ENCODE measurements around the gene ZSCAN21.

Gene ZSCAN21

GRCh38 chr7:100079024-100079560 lies 29.5 kb downstream of the ZSCAN21 start:
- no peak for DNase-seq

GRCh38 chr7:100080907-100081534 lies 31.4 kb downstream of the ZSCAN21 start:
- DNase-seq, result peak; percentile 51

GRCh38 chr7:100081535-100082102 lies 32.0 kb downstream of the ZSCAN21 start, which contains the start of gene ZNF3:
Gene ZNF3, minus strand, starts transcription at chr7:100081723. Its CDS starts 4,366 bp downstream, at chr7:100077357.
- peak; percentile 99 for DNase-seq

GRCh38 chr7:100082978-100083377 lies 33.4 kb downstream of the ZSCAN21 start:
- no peak for DNase-seq

GRCh38 chr7:100085515-100085914 lies 35.9 kb downstream of the ZSCAN21 start:
- DNase-seq, result no peak

- peak; percentile 88 for DNase-seq
These were observed 37.6 kb downstream of the ZSCAN21 start for GRCh38 chr7:100087055-100087750.

GRCh38 chr7:100088095-100088620 lies 38.6 kb downstream of the ZSCAN21 start:
- DNase-seq, result no peak

- peak; percentile 73 for DNase-seq
These were observed 39.3 kb downstream of the ZSCAN21 start, which contains the start of gene COPS6 for GRCh38 chr7:100088621-100089457. Gene COPS6, plus strand, starts transcription at chr7:100088969. Its CDS starts 22 bp downstream, at chr7:100088991.

- no peak for DNase-seq
These were observed 40.1 kb downstream of the ZSCAN21 start for GRCh38 chr7:100089458-100090196.

- peak; percentile 83 for DNase-seq
These were observed 41.2 kb downstream of the ZSCAN21 start for GRCh38 chr7:100090527-100091410.

GRCh38 chr7:100091411-100092181 lies 42.0 kb downstream of the ZSCAN21 start:
- peak; percentile 69 for DNase-seq

- DNase-seq, result no peak
These were observed 43.5 kb downstream of the ZSCAN21 start for GRCh38 chr7:100093054-100093453.

- no peak for DNase-seq
These were observed 43.9 kb downstream of the ZSCAN21 start for GRCh38 chr7:100093498-100093897.

GRCh38 chr7:100093925-100094486 lies 44.4 kb downstream of the ZSCAN21 start:
- DNase-seq, result no peak

GRCh38 chr7:100095289-100095688 lies 45.7 kb downstream of the ZSCAN21 start:
- no peak for DNase-seq

- DNase-seq, result no peak
These were observed 46.1 kb downstream of the ZSCAN21 start for GRCh38 chr7:100095704-100096103.

GRCh38 chr7:100098913-100099312 lies 49.3 kb downstream of the ZSCAN21 start:
- DNase-seq, result no peak

- DNase-seq, result no peak
These were observed 49.9 kb downstream of the ZSCAN21 start for GRCh38 chr7:100099452-100099851.

- DNase-seq, result peak; percentile 93
These were observed 50.9 kb downstream of the ZSCAN21 start for GRCh38 chr7:100100420-100101015.

Data from NCI-H82 (cell line).